Small intestine (tissue), 7 donors: ENCODE data around the gene HDDC3. TPM values are rescaled to one million over a fixed set of nuclear protein-coding genes. Genes with fewer than 3 reads are reported as not detected.

ENCODE experiments used
- DNase-seq, 2 donors: peaks; one replicate each; pipeline versions ENCODE4 v3.0.0 to v3.0.0-alpha.2; 2013
- FAIRE-seq: peaks from 2 replicates; lab custom pipeline; 2012; peaks lifted over from hg19 to GRCh38; lab: Jason Lieb, UNC
- H3K27ac ChIP-seq, 3 donors: one replicate each; pipeline ENCODE4 v1.5.1; 2013; ENCODE audit warnings: low read length in 2 of 3, mild to moderate bottlenecking in 2 of 3, control low read depth in 1 of 3, inconsistent platforms in 1 of 3, low read depth in 1 of 3, moderate library complexity in 1 of 3
- H3K27me3 ChIP-seq, 3 donors: one replicate each; pipeline ENCODE4 v1.6.1; 2013; ENCODE audit warnings: low read length in 3 of 3, inconsistent platforms in 1 of 3; ENCODE audit not compliant: control insufficient read depth in 3 of 3, insufficient read depth in 3 of 3
- H3K36me3 ChIP-seq, 3 donors: one replicate each; pipeline ENCODE4 v1.6.1; 2013; ENCODE audit warnings: low read length in 3 of 3, inconsistent platforms in 1 of 3, low read depth in 1 of 3, mild to moderate bottlenecking in 1 of 3, moderate library complexity in 1 of 3; ENCODE audit not compliant: control insufficient read depth in 3 of 3, insufficient read depth in 2 of 3
- H3K4me1 ChIP-seq, 3 donors: one replicate each; pipeline ENCODE4 v1.6.1; 2013; ENCODE audit warnings: low read length in 2 of 3, inconsistent platforms in 1 of 3, low read depth in 1 of 3, mild to moderate bottlenecking in 1 of 3, moderate library complexity in 1 of 3; ENCODE audit not compliant: control insufficient read depth in 3 of 3, insufficient read depth in 2 of 3
- H3K4me3 ChIP-seq, 3 donors: one replicate each; pipeline ENCODE4 v1.5.1; 2013; ENCODE audit warnings: low read length in 3 of 3, control low read depth in 1 of 3, inconsistent platforms in 1 of 3, low read depth in 1 of 3, mild to moderate bottlenecking in 1 of 3, moderate library complexity in 1 of 3
- H3K9me3 ChIP-seq, 2 donors: one replicate each; pipeline ENCODE4 v1.6.1; 2013; ENCODE audit warnings: low read depth in 1 of 2, low read length in 1 of 2; ENCODE audit not compliant: control insufficient read depth in 2 of 2, insufficient read depth in 1 of 2
- WGBS, 3 donors: extraction: QIAGEN DNeasy Blood & Tissue Kit; methylation state at CpG; one replicate each; pipeline ENCODE4 v1.1.7; 2013; 5-methylcytosine and 5-hydroxymethylcytosine counted together
- polyA plus RNA-seq, 4 donors: library from polyadenylated mRNA; stranded (reverse) in 3 of 4; unstranded in 1 of 4; fragments of 200-250 nt in 3 of 4; fragments of 120-200 nt in 1 of 4; gene quantifications; one replicate each; pipeline versions ENCODE4 v1.2.1 to v1.2.3, GENCODE V29; 2013
- donor health status: healthy with polysubstance abuse.
- donor health status: control.
- donor health status: control.
- donor health status: Bipolar disorder and iron deficiency.
- donor health status: healthy.

Gene HDDC3
- polyA plus RNA-seq, 4 donors = 21.1 to 33.0 (median 27.2) TPM

DNA sequence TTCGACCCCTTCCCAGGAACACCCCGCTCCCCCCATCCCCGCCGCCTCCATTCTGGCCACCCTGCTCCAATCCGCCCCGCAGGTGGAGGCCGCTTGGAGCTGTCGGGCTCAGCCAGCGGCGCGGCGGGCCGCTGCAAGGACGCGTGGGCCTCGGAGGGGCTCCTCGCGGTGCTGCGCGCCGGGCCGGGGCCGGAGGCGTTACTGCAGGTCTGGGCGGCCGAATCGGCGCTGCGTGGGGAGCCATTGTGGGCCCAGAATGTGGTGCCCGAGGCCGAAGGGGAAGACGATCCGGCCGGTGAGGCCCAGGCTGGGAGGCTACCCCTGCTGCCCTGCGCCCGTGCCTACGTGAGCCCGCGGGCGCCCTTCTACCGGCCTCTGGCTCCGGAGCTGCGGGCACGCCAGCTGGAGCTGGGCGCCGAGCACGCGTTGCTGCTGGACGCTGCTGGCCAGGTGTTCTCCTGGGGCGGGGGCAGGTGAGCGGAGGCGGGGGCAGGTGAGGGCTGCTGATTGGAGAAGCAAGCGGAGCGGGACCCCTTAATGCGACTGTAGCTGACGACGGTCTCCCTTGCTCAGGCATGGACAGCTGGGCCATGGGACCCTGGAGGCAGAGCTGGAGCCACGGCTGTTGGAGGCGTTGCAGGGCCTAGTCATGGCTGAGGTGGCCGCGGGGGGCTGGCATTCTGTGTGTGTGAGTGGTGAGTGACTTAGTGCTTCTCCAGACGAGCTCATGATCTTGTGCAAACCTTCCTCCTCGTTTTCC is 24.9 kb upstream of the HDDC3 start:
- H3K9me3 ChIP-seq = no peaks in the 10 kb centered on the region
- 23 to 38% (median 31%) methylated on average over 43 to 63 of the region's 63 CpGs for WGBS, 3 donors
- no peak for FAIRE-seq

DNA sequence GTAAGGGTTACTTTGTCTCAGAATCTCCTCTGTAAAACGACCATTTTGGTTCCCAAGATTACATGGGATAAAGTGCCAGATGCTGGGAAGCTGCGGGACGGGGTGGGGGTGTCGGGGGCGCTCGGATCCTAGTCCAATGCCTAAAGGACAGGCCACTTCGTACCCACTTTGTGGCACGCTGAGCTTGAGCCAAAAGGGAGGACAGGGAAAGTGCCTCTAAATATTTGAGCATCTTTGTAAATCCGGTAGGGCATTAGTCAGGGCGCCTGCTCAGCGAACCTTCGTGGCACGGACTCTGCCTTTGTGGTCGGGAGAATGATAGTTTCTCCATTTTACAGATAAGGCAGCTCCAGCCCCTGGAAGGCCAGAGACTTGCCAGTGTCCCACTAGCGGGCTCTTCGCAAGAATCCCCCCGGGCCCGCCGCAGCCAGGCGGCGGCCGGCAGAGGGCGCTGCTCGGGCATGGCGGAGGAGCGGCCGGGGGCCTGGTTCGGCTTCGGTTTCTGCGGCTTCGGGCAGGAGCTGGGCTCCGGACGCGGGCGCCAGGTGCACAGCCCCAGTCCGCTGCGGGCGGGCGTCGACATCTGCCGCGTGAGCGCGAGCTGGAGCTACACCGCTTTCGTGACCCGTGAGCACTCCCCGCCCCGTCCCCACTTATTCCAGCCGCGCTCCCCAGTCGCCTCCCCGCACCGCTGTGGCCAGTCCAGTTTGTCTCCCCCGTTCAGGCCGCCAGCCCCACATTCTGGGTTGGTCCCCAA is 24.1 kb upstream of the HDDC3 start:
- DNase-seq (peak; percentile 66 to 89), FAIRE-seq (no peak)
- peak overlapping the region in 1 of 3 donors; percentile 66 for H3K27ac ChIP-seq
- H3K36me3 ChIP-seq = peaks cover 0 to 55% (median 3%) of the 10 kb centered on the region in 3 donors
- peak overlapping the region; percentile 41 to 69 (median 56) for H3K4me3 ChIP-seq
- peaks cover 3 to 13% (median 3%) of the 10 kb centered on the region in 3 donors for H3K4me1 ChIP-seq
- WGBS, 3 donors = 2 to 12% (median 8%) methylated on average over 49 to 56 of the region's 56 CpGs
- no peaks in the 10 kb centered on the region for H3K27me3 ChIP-seq
- no peaks in the 10 kb centered on the region for H3K9me3 ChIP-seq

More for the DNA sequence above, 24.9 kb upstream of the HDDC3 start:
- Histone ChIP-seq H3K4me1 (peaks cover 3 to 13% (median 3%) of the 10 kb centered on the region in 3 donors), H3K4me3 (peak overlapping the region; percentile 41 to 69 (median 56)), H3K36me3 (peaks cover 0 to 51% (median 3%) of the 10 kb centered on the region in 3 donors), H3K27me3 (no peaks in the 10 kb centered on the region), H3K27ac (peak overlapping the region in 1 of 3 donors; percentile 66)
- peak; percentile 23 to 71 for DNase-seq

DNA sequence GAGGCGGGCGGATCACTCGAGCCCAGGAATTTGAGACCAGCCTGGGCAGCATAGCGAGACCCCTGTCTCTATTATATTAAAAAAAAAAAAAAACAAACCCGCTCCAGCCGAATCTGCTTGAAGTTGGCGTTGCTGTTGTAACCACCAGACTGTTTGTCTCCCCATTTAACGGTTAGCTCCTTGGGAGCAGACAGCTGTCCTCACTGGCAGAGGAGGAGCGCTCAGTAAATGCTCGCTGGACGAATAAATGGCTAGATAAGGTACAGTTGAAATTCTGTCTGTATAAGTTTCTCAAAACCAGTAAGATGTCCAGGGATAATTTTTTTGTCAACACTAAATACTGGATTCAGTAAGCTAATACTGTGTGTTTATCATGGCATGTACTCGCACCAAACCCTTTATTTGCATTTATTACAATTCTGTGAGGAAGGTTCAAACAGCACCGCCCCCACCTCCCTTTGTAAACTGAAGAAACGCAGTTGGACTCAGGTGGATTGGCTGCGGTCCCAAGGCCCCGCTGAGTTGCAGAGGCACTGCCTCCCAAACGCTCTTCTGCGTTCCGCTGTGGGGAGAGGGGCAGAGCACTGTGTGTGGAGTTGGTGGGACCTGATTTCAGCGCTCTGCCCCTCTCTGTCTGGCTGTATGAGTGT is 23.4 kb upstream of the HDDC3 start:
- H3K27me3 ChIP-seq = no peaks in the 10 kb centered on the region
- peak overlapping the region in 1 of 3 donors; percentile 94 for H3K27ac ChIP-seq
- H3K9me3 ChIP-seq = no peaks in the 10 kb centered on the region
- 16 to 52% (median 25%) methylated on average over 20 of the region's 20 CpGs for WGBS, 3 donors
- peaks cover 0 to 54% (median 3%) of the 10 kb centered on the region in 3 donors for H3K36me3 ChIP-seq
- DNase-seq (peak; percentile 39 to 47), FAIRE-seq (no peak)
- H3K4me3 ChIP-seq = peak overlapping the region in 2 of 3 donors; percentile 62 to 69
- H3K4me1 ChIP-seq = peaks cover 3 to 13% (median 3%) of the 10 kb centered on the region in 3 donors

DNA sequence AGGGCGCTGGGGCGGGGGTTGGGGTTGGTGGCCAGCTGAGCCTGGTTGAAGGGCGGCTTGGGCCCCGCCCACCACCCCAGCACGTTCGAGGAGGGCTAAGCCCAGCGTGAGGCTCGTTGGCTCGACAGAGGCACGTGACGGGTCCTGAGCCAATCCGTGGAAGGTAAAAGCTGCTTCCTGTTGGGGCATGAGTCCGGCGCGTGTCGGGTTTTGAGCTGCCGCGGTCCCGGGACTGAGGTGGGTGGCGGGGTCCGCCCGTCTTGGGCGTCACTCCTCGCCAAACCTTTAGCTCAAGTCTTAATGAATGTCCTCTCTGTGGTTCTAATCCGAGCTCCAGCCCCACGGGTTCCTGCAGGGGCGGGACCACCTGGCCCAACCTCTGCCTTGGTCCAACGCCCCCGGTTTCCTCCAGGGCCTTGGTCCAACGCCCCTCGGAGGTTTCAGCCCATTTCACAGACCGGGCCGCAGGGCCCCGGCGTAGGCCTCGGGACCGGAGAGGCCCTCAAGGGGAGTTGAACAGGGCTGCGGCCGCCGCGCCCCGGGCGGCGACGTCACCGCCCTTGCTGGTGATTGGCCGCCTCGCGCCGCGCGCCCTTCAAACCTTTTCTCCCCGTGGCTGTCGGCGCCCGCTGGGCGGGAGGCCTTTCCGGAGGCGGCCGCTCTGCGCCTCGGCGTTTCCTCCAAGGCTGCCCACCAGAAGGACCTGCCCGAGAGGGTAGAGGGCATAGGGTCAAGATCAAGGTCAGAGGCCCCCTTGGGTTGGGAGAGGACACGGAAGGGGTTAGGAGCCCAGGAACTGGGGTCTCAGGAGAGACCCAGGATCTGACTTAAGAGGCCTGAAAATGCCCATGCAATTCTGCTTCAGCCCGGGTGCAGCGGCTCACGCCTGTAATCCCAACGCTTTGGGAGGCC is 22.6 kb upstream of the HDDC3 start, which contains the start of gene RCCD1:
Gene RCCD1 (plus strand): TSS at position 173 of the 912 bp plus-strand sequence. CDS start 1,851 bp downstream, outside the sequence.
- FAIRE-seq (no peak), DNase-seq (peak; percentile 96 to 98)
- 0 to 2% (median 1%) methylated on average over 68 to 69 of the region's 69 CpGs for WGBS, 3 donors
- no peaks in the 10 kb centered on the region for H3K9me3 ChIP-seq
- H3K27me3 ChIP-seq = no peaks in the 10 kb centered on the region
- H3K36me3 ChIP-seq = peaks cover 0 to 54% (median 3%) of the 10 kb centered on the region in 3 donors
- H3K4me3 ChIP-seq = peak within 1 kb of the TSS; percentile 57 to 69 (median 62)
- peaks cover 3 to 13% (median 3%) of the 10 kb centered on the region in 3 donors for H3K4me1 ChIP-seq
- H3K27ac ChIP-seq = peak within 1 kb of the TSS; percentile 85 to 95 (median 94)

DNA sequence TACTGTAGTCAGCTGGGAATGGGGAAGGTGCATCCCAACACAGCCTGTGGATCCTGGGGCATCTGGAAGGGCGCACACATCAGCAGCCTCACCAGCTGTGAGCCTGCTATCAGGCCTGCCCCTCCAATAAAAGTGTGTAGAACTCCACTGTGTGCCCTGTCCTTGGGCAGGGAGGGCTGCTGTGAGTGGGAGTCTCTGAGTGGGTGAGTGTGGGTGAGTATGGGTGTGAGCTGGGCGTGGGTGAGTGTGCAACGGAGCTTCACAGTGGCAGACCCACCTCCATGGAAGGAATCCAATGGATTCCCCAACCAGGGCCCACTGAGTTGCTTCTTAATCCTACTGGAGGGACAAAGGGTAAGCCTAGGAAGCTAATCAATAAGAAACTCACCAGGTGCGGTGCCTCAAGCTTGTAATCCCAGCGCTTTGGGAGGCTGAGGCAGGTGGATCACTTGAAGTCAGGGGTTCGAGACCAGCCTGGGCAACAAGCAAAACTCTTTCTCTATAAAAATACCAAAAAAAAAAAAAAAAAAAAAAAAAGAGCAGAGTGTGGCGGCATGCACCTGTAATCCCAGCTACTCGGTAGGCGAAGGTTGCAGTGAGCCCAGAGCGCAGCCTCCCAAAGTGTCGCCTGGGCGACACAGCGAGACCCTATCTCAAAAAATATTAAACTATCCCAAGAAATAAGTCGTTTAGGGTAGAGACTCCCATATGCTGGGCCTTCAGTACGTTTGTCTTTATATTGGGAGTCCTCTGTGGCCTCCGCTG is 21.8 kb upstream of the HDDC3 start:
- H3K36me3 ChIP-seq = peaks cover 3 to 57% (median 4%) of the 10 kb centered on the region in 3 donors
- H3K4me3 ChIP-seq = peak overlapping the region in 1 of 3 donors; percentile 69
- H3K27ac ChIP-seq = peak overlapping the region in 1 of 3 donors; percentile 85
- WGBS, 3 donors = 61 to 73% (median 63%) methylated on average over 15 to 16 of the region's 16 CpGs
- no peaks in the 10 kb centered on the region for H3K27me3 ChIP-seq
- H3K9me3 ChIP-seq = no peaks in the 10 kb centered on the region
- FAIRE-seq (no peak), DNase-seq (peak in 1 of 2 donors; percentile 6)
- peaks cover 3 to 13% (median 3%) of the 10 kb centered on the region in 3 donors for H3K4me1 ChIP-seq

DNA sequence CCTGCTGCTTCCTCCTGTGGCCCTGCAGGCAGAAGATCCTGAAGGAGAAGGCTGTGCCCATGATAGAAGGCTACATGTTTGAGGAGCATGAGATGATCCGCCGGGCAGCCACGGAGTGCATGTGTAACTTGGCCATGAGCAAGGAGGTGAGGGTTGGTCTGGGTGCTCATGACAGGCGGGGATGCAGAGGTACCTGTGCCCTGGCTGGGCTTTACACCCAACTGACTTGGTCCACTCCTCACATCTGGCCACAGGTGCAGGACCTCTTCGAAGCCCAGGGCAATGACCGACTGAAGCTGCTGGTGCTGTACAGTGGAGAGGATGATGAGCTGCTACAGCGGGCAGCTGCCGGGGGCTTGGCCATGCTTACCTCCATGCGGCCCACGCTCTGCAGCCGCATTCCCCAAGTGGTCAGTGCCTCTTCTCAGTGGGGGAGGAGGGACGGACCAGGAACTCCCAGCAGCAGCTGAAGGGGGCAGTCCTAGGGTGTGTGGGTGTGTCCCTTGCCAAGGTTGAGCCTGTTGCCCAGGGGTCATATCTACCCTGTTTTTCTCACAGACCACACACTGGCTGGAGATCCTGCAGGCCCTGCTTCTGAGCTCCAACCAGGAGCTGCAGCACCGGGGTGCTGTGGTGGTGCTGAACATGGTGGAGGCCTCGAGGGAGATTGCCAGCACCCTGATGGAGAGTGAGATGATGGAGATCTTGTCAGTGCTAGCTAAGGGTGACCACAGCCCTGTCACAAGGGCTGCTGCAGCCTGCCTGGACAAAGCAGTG is 20.7 kb upstream of the HDDC3 start:
- FAIRE-seq (no peak), DNase-seq (no peak)
- Histone ChIP-seq H3K4me1 (peaks cover 3 to 12% (median 3%) of the 10 kb centered on the region in 3 donors), H3K27me3 (no peaks in the 10 kb centered on the region), H3K4me3 (no peak overlapping the region), H3K9me3 (no peaks in the 10 kb centered on the region), H3K27ac (no peak overlapping the region), H3K36me3 (peaks cover 3 to 60% (median 11%) of the 10 kb centered on the region in 3 donors)
- WGBS, 3 donors = 93 to 97% (median 95%) methylated on average over 13 to 14 of the region's 14 CpGs
